Liver (tissue), 3 donors: ENCODE measurements around the gene BIRC3.

Experiments
- CTCF ChIP-seq: fragments of 150-350 bp; IDR thresholded peaks from 2 replicates; pipeline ENCODE4 v1.5.1; 2017; ENCODE audit warnings: improper control_type of control experiment, low read depth, low read length; ENCODE audit not compliant: missing input control
- JUND ChIP-seq, 2 donors: IDR thresholded peaks; 2 replicates each; pipeline ENCODE4 v1.6.1; 2016; ENCODE audit warnings: antibody characterized with exemption in 2 of 2
- TAF1 ChIP-seq: conservative IDR thresholded peaks from 2 replicates; pipeline ENCODE4 v1.6.1; 2016; ENCODE audit warnings: antibody characterized with exemption, mild to moderate bottlenecking
- donor health status: healthy.
- donor health status: healthy.

DNA sequence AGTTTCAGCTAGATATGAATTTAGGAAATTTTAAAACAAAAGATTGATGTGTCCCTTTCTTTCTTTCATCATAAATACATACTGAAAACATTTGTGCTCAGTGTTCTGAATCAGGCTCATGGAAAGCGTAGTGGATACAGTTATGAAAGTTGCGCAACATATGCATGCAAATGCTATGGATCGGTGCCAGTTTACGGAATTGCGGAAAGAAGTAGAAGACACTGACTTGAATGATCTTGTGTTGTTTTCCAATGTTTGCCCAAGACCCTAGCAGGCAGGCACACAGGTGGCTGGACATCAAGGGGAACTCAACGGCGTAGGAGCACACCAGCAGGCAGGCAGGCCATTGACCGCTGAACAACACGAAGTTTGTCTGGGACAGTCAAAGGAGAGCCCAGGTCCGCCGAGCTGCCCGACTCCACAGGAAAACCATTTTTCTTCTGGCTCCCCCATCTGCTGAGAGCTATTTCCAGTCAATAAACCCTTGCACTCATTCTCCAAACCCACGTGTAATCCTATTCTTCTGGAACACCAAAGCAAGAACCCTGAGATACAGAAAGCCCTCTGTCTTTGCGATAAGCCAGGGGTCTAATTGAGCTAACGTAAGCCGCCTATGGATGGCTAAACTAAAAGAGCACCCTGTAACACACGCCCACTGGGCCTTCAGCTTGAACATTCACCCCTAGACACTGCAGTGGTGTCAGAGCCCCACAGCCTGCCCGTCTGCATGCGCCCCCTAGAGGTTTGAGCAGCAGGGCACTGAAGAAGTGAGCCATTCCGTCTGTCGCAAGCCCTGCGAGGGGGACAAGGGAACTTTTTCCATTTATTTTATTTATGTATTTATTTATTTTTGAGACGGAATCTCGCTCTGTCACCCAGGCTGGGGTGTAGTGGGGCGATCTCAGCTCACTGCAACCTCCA, 7.4 kb upstream of the BIRC3 start:
- no peak for TF ChIP-seq JUND (IDR thresholded peaks at IDR 0.05)
- no peak for TF ChIP-seq TAF1
- no peak for TF ChIP-seq CTCF
